SH-SY5Y (cell line): ENCODE measurements around the gene MIOX.

Source experiments
- GATA2 ChIP-seq: IDR thresholded peaks from 2 replicates; pipeline ENCODE4 v1.6.1; 2011; ENCODE audit warnings: mild to moderate bottlenecking, low read depth, low read length
- GATA3 ChIP-seq: IDR thresholded peaks from 2 replicates; pipeline ENCODE4 v1.6.1; 2011; ENCODE audit warnings: low read depth, mild to moderate bottlenecking, low read length, moderate library complexity

The MIOX gene

DNA sequence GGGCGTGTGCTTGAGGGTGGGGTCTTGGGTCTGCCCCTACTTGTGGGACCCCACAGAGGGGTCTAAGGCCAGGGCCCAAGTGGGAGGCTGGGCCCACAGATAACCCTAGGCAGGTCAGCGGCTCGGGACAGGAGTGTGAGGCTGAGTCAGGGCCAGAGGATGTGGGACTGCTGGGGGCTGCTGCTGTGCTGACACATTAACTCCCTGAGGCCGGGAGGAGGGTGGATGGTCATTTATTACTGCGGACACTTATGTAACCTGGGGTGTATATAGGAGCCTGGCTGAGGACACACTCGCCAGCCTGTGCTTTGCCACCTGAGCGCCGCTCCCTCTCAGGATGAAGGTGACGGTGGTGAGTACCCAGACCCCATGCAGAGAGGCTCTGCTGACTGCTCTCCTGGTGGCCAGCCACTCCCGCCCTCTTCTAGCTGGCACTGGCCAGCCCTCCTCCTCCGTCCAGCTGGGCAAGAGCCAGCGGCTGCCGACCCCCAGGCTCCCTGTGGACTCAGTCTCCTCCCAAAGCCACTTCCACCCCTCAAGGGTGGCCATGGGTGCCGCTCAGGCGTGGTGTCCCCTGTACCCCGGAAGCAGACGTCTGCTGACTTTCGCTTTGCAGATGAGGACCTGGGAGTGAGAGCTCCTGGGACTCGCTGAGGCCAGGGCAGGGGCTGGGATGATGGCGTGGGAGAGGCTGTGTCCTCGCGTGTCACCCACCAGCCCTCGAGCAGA lies at the start of gene MIOX:
Gene MIOX (plus strand): TSS at position 299 of the 729 bp plus-strand sequence. CDS start 39 bp downstream, at position 338.
- TF ChIP-seq GATA3 (no peak), GATA2 (no peak)

DNA sequence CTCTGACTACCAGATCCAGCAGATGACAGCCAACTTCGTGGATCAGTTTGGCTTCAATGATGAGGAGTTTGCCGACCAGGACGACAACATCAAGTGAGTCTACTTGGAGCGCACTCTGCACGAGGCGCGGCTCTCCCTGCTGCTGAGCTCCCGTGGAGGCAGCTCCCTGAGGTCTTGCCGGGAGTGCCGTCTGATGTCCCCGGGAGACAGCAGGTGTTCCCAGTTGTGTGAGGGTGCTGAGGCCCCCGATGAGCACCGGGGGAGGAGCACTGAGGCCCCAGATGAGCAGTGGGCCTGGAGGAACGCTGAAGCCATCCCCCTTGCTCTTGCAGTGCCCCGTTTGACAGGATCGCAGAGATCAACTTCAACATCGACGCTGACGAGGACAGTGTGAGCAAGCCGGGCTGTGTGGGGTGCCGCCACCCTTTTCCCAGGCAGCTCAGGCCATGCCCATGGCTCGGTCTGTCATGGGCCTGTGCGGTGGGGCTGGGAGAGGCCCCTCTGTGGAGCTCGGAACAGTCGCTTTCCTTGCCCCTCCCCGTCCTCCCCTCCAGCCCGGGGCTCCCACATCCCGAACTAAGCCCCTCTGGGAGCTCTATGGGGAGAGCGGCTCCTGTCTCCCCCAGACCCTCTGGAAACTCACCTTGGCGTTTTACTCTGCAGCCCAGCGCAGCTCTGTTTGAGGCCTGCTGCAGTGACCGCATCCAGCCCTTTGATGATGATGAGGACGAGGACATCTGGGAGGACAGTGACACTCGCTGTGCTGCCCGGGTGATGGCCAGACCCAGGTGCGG lies 49.0 kb upstream of the MIOX start:
- no peak for TF ChIP-seq GATA3
- no peak for TF ChIP-seq GATA2

DNA sequence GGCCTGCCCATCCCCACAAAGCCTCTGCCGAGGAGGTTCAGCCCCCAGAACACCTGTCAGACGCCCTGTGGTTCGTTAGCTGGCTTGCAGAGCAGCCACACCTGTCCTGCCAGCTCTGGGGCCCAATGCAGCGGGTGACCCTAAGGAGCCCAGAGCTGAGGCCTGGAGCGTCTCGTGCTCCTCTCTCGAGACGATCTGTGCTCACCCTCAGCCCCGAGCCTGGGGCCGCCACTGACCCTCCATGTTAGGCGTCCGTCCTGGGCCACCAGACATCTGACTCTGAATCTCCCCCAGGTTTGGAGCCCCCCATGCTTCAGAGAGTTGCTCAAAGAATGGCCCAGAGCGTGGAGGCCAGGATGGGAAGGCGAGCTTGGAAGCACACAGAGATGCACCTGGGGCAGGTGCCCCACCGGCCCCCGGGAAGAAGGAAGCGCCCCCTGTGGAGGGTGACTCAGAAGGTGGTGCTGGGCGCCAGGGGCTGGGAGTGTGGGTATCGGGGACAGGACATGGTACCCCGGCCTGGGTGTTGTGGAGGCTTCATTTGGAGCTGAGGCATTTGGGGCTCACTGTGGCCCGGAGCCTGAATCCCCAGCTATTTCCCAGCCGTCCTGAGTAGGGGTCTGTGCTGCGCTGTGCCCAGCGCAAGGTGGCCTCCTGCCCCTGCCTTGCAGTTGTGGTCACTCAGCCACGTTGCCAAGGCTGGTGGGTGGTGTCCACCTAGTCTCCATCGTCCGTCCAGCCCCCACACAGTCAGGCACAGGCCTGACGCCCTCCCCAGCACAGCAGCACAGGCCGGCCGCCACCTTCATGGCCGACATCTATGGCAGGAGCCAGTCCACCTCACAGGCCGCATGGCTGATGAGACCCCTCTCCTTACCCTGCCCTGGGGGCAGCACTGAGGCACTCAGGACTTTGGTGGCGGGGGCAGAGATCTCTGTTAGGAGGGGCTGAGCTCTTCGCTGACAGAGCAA lies 48.1 kb upstream of the MIOX start:
- TF ChIP-seq GATA2 (no peak), GATA3 (no peak)

DNA sequence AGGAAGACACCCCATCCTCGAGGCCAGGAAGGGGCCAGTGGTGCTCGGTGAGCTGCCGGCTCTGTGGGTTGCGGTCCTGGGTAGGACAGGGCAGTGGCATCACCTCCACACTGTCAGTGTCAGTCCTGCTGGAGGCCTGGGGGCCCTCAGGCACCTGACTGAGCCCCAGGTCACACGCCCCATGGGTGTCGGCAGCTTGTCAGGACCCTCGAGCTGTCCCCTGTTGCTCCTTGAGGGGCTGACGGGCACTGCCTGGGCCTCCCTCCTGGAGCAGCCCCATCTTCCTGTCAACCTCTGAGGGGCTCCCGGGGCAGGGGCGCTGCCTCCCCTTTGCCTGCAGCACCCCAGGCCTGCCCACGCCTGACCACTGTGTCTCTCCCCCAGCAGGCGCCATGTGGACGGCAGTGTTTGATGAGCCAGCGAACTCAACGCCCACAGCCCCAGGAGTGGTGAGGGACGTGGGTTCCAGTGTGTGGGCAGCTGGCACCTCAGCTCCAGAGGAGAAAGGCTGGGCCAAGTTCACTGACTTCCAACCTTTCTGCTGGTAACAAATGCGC lies 47.3 kb upstream of the MIOX start:
- TF ChIP-seq GATA2 = no peak
- TF ChIP-seq GATA3 = no peak

DNA sequence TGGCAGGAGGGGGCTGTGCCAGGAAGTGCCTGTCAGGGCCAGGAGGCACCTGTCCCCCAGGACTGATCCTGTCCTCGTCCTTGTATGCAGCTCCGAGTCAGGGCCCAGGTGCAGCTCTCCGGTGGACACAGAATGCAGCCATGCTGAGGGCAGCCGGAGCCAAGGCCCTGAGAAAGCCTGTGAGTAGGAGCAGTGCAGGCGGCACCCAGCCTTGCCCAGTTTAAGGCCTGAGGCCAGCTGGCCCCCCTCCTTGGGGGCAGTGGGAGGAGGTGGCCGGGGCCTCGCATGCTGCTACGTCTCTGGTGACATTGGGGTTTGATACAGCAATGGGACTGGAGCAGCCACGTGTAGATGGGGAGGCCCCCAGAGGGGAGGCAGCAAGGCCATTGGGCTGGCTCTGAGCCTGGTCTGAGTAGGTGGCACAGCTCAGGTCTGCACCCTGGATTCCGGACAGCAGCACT lies 46.8 kb upstream of the MIOX start:
- TF ChIP-seq GATA3 (no peak), GATA2 (no peak)

DNA sequence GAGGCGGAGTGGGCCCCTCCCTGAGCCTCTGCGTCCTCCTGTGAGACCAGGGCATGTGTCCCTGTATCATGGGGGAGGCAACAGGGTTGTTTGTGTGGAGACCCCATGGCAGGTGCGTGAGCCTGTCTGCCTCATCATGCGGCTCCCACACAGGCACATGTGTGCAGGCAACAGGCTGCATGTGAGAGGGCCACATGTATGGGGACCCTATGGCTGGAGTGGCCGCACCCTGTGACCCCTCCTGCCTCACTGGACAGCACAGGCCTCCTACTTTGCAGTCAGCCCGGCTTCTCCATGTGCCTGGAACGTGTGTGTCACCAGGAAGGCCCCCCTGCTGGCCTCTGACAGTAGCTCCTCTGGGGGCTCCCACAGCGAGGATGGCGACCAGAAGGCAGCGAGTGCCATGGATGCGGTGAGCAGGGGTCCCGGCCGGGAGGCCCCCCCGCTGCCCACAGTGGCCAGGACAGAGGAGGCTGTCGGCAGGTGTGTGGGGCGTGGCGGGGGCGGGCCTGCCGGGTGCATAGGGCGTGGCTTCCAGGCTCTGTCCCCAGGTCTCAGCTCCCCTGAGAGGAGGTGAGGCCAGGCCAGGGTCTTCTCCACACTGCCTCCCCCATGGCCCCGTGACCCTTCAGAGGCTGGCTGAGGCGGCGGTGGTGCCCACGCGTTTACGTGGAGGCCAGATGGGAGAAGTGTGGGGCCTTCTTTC lies 46.0 kb upstream of the MIOX start:
- TF ChIP-seq GATA2 (no peak), GATA3 (no peak)

DNA sequence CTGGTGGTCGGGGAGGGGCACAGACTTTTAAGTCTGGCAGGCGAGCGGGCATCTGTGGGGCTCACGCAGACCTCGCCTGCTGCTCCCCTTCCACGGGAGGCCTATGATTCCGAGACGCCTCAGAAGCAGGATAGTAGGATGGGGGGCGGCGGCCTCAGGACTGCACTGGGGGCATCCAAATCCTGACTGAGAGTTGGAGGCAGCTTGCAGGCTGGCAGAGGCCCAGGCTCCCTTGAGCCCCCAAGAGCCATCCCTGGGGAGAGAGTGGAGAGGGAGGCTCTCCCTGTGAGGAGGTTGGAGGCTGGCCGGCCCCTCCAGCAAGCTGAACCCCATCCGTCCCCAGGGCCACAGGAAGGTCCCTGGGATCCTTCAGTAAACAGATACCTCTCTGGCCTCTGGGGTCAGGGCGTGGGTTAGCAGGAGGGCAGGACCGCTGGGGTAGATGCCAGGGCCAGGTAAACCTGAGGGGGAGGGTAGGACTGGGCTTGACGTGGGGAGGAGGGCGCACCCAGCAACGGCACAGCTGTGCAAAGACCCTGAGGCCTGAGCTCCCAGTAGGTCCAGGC lies 45.1 kb upstream of the MIOX start:
- TF ChIP-seq GATA2 = no peak
- no peak for TF ChIP-seq GATA3

DNA sequence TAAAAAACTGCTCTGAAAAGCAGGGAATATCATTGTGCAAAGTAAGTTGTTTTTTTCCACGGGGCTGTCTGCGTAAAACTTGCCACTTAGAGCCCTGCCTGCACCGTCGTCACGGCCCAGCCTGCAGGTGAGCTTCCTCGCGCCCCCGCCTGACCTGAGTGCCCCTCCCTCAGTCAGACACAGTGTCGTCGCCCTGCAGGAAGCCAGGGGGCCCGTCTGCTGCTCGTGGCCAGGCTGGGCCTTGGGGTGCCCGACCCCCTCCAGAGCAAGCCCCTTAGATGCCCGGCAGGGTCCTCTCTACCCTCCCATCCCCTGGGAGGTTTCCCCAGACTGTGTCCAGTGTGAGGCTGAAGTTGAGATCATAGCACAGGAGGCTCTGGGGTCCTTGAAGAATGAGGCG lies 43.5 kb upstream of the MIOX start:
- no peak for TF ChIP-seq GATA2
- TF ChIP-seq GATA3 = no peak

DNA sequence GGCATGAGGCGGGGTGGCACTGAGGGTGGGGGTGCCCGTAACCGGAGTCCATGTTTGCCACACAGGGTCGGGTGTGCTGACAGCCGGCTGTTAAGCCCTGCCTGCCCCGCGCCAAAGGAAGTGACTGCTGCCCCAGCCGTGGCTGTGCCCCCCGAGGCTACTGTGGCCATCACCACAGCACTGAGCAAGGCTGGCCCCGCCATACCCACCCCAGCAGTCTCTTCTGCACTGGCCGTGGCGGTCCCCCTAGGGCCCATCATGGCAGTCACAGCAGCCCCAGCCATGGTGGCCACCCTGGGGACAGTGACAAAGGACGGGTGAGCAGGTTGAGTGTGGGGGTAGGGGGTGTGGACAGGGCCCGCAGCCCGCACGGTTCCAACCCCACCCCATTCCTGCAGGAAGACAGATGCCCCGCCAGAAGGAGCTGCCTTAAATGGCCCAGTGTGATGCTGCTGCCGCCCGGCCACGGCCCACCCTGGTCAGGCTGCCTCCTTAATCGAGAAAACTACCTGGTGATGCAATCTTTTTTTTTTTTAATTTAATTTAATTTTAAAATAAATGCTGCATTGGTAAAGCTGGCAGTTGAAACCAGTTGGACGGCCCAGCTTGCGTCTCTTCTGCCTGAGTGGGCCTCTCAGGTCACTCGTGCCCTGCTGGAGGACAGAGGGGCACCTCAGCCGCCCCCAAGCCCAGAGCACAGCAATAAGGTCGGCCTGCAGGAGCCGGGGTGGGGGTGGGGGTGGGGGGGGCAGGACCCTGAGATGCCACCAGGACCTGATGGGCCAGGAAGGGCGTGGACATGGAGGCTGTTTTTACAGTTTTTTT lies 42.6 kb upstream of the MIOX start:
- TF ChIP-seq GATA3 (no peak), GATA2 (no peak)

DNA sequence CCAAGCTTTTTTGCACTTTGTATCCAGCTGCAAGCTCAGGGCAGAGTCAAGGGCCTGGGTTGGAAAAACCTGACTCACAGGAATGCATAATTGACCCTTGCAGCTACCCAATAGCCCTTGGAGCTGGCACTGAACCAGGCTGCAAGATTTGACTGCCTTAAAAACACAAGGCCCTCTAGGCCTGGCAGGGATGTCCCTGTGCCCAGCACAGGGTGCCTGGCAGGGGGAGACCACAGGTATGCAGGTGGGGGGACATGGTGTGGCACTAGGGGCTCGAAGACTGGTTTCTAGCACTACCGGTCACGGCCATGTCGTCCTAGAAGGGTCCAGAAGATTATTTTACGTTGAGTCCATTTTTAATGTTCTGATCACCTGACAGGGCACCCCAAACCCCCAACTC lies 42.0 kb upstream of the MIOX start:
- TF ChIP-seq GATA2 (no peak), GATA3 (no peak)

DNA sequence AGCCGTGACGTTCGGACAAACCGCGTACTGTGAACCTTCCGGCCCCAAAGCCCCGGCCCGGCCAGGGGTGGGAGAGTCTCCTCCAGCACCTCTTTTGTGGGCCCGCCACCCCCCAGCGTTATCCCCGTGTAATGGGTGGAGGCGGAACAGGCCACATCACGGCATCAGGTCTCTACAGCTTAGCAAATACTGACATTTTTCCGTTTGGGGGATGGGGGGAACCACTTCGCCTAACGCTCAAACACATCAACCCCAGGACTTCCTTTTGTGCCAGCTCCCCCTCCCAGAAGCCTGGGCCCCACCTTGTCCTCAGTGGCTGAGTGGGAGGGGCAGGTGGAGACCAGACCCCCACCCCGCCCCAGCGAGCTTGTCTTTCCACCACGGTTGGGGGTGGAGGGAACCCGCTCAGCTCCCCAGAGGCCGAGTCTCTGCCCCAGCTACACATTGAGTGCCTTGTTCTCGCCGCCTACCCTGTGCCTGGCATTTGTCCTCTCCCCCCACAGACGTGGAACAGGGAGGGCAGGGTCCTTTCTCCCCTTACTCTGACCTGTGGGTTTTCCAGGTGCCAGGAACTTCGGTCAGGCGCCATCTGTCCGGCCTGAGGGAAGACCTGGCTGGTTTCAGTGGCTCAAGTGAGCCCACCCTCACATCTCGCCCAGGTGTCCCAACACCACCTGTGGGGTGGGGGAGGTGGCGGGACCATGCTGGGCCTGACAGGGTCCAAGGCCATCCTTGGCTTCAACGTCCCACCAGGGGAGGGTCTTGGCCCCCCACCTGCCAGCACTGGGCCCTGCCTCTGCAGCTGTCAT lies 41.4 kb upstream of the MIOX start:
- no peak for TF ChIP-seq GATA2
- no peak for TF ChIP-seq GATA3
